Liver (tissue), 1 donor: Measurements from ENCODE around the gene CHN2.

Experiments
- FOXA1 ChIP-seq: IDR thresholded peaks from 2 replicates; pipeline ENCODE4 v1.6.1; 2016; ENCODE audit warnings: antibody characterized with exemption
- MAX ChIP-seq: IDR thresholded peaks from 2 replicates; pipeline ENCODE4 v1.6.1; 2016; ENCODE audit warnings: antibody characterized with exemption

- TF ChIP-seq FOXA1 (no peak), MAX (no peak)
Measured at GRCh38 chr7:29418651-29419050, 224.1 kb downstream of the CHN2 start.
